ENCODE data around the gene FCER1G. TPM values are rescaled to one million over a fixed set of nuclear protein-coding genes. Genes with fewer than 3 reads are reported as not detected.
A peak's percentile ranks its signal among the peaks of the same experiment; 100 is the strongest.

Gene FCER1G
- total RNA-seq, 4 donors from 2014 or later: 6.4 to 74.6 (median 52.0) TPM

DNA sequence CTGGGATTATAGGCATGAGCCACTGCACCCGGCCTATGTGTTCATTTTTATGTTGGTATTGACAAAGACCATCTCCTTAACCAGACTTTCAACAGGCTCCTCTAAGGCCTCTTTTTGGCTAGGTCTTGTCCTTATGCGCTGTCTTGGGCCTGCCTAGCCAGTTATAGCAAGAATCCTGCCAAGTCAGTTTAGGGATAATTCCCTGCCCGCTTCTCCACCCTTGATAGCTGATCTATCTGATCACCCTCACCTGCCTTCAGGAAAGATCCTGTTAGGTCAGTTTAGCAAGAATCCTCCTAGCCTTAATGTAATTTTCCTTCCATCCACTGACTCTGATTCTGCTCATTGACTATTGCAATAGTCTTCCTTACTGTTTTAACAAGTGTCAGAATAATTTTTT is 35.4 kb upstream of the FCER1G start:
- WGBS, 2 donors (ENCODE audit: low coverage in 1 of 2): 97% methylated on average over 3 of the region's 3 CpGs; no CpG with 5 or more reads in 1 of the 2 donors

DNA sequence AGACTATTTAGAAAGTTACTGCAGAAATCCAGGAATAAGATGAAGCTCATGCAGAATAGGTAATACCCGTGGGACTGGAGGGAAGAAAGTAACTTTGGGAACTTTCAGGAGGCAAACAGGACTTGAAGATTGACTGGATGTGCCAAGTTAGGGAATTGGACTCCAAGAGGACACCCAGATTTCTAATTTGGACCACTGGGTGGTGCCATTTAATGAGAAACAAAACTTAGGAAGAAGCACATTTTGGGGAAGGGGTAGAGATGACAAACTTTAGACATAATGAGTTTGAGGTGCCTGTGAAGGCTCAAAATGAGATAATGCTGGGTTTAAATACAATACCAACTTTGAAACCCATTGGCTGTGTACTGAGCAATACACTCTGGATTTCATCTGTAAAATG is 34.5 kb upstream of the FCER1G start:
- Histone ChIP-seq H3K27me3 (no peaks in the 10 kb centered on the region), H3K4me1 (peaks cover 5 to 37% (median 15%) of the 10 kb centered on the region in 3 donors), H3K36me3 (peaks cover 0 to 4% of the 10 kb centered on the region in 2 donors), H3K9me3 (no peaks in the 10 kb centered on the region), H3K4me3 (no peak overlapping the region), H3K27ac (no peak overlapping the region)
- 44 to 78% methylated on average over 1 of the region's 1 CpG for WGBS, 2 donors (ENCODE audit: low coverage in 1 of 2)
- ATAC-seq: no peak
- TF ChIP-seq, protein P1, sequence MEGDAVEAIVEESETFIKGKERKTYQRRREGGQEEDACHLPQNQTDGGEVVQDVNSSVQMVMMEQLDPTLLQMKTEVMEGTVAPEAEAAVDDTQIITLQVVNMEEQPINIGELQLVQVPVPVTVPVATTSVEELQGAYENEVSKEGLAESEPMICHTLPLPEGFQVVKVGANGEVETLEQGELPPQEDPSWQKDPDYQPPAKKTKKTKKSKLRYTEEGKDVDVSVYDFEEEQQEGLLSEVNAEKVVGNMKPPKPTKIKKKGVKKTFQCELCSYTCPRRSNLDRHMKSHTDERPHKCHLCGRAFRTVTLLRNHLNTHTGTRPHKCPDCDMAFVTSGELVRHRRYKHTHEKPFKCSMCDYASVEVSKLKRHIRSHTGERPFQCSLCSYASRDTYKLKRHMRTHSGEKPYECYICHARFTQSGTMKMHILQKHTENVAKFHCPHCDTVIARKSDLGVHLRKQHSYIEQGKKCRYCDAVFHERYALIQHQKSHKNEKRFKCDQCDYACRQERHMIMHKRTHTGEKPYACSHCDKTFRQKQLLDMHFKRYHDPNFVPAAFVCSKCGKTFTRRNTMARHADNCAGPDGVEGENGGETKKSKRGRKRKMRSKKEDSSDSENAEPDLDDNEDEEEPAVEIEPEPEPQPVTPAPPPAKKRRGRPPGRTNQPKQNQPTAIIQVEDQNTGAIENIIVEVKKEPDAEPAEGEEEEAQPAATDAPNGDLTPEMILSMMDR (IDR thresholded peaks at IDR 0.05): peak in 1 of 4 experiments; percentile 15
- TF ChIP-seq EP300 (IDR thresholded peaks at IDR 0.05): no peak

More for the DNA sequence above, 35.4 kb upstream of the FCER1G start:
- no peak for TF ChIP-seq EP300 (IDR thresholded peaks at IDR 0.05)
- no peak for TF ChIP-seq POLR2AphosphoS5 (IDR thresholded peaks at IDR 0.05)
- no peak for TF ChIP-seq POLR2A (IDR thresholded peaks at IDR 0.05)
- TF ChIP-seq, protein P1 (IDR thresholded peaks at IDR 0.05): no peak
- Histone ChIP-seq H3K27me3 (no peaks in the 10 kb centered on the region), H3K4me3 (no peak overlapping the region), H3K4me1 (peaks cover 5 to 37% (median 15%) of the 10 kb centered on the region in 3 donors), H3K9me3 (no peaks in the 10 kb centered on the region), H3K27ac (no peak overlapping the region), H3K36me3 (peaks cover 0 to 13% of the 10 kb centered on the region in 2 donors)
- ATAC-seq: no peak

DNA sequence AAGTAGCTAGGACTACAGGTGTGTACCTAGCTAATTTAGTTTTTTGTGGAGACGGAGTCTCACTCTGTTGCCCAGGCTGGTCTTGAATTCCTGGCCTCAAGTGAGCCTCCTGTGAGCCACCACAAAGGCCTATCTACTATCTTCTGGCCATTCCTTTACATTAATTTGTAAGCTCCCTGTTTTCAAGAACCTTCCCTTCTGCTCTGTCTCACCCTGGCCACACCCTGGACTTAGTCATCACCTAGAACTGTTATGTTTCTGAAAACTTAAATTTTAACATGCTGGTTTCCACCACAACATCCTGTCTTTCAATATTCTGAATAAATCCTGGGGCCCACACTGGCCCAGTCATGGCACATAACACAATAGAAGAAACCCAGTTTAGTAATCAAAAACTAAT is 32.9 kb upstream of the FCER1G start:
- H3K36me3 ChIP-seq: no peaks in the 10 kb centered on the region
- H3K27ac ChIP-seq: peak overlapping the region in 2 of 4 donors; percentile 8 to 38
- 100% methylated on average over 1 of the region's 1 CpG; no CpG with 5 or more reads in 1 of the 2 donors for WGBS, 2 donors (ENCODE audit: low coverage in 1 of 2)
- H3K4me3 ChIP-seq: no peak overlapping the region
- peaks cover 0 to 25% (median 5%) of the 10 kb centered on the region in 3 donors for H3K4me1 ChIP-seq
- H3K27me3 ChIP-seq: no peaks in the 10 kb centered on the region
- H3K9me3 ChIP-seq: no peaks in the 10 kb centered on the region
- no peak for ATAC-seq
- TF ChIP-seq EP300 (IDR thresholded peaks at IDR 0.05) (no peak), POLR2AphosphoS5 (IDR thresholded peaks at IDR 0.05) (no peak), POLR2A (IDR thresholded peaks at IDR 0.05) (no peak)
- TF ChIP-seq, protein P1 (IDR thresholded peaks at IDR 0.05): no peak

DNA sequence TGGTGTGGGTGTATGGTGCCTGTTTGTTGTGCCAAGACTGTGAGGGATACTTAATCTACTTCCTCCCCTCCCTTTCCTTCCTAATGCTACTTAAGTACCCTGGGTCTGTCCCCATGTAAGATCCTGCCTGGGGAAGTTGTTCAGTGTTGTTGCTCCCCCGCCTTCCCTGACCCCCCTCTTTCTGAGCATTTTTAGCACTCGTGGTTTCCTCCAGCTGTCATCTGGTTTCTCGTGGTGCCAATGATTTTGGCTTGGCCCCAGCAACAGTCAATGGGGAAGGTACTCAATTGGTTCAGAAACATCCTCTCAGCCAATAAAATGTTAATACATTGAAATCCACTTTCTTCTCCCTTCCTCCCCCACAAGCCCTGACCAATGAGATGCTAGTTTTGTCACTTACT is 29.8 kb upstream of the FCER1G start:
- 16 to 28% methylated on average over 3 of the region's 3 CpGs for WGBS, 2 donors (ENCODE audit: low coverage in 1 of 2)
- H3K36me3 ChIP-seq: no peaks in the 10 kb centered on the region
- ATAC-seq: peak; percentile 88
- peak overlapping the region in 3 of 4 donors; percentile 55 to 78 (median 72) for H3K27ac ChIP-seq
- TF ChIP-seq EP300 (IDR thresholded peaks at IDR 0.05): no peak
- no peak overlapping the region for H3K4me3 ChIP-seq
- H3K4me1 ChIP-seq: peaks cover 0 to 14% (median 0%) of the 10 kb centered on the region in 3 donors
- no peaks in the 10 kb centered on the region for H3K27me3 ChIP-seq
- H3K9me3 ChIP-seq: no peaks in the 10 kb centered on the region

DNA sequence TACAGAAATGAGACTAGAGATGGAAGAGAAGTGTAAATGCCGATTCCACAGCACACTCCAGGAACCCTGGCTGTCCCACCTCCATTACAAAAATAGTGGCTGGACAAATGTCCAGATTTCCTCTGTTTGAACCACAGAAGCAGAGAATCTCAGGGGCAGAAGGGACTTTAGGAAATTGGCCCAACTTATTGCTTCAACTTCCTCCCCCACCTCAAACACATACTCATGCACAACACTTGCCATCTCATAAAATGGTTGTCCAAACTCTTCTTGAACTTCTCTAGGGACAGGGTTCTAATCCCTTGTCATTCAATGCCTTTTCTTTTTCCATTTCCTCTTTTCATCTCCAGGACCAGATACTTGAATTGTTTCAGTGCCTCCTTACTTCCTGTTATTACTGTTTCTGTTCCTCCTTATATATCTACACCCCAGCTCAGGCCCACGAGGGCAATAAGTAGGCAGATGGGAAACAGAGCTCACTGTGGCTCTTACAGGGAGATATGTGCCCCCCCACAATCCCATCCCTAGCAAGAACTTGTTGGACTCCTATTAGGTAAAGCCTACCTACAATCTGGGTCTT is 29.3 kb upstream of the FCER1G start:
- no peak overlapping the region for H3K4me3 ChIP-seq
- H3K4me1 ChIP-seq: peaks cover 0 to 16% (median 0%) of the 10 kb centered on the region in 3 donors
- peaks cover 2% of the 10 kb centered on the region for H3K27me3 ChIP-seq
- H3K9me3 ChIP-seq: no peaks in the 10 kb centered on the region
- WGBS, 2 donors (ENCODE audit: low coverage in 1 of 2): 23 to 56% methylated on average over 1 to 2 of the region's 2 CpGs
- peaks cover 0 to 2% of the 10 kb centered on the region in 2 donors for H3K36me3 ChIP-seq
- peak overlapping the region in 3 of 4 donors; percentile 55 to 78 (median 72) for H3K27ac ChIP-seq
- ATAC-seq: peak; percentile 23
- no peak for TF ChIP-seq POLR2A (IDR thresholded peaks at IDR 0.05)
- no peak for TF ChIP-seq EP300 (IDR thresholded peaks at IDR 0.05)
- TF ChIP-seq, protein P1 (IDR thresholded peaks at IDR 0.05): no peak
- no peak for TF ChIP-seq POLR2AphosphoS5 (IDR thresholded peaks at IDR 0.05)
